ENCODE measurements around the gene TTLL11. TPM values are rescaled to one million over a fixed set of nuclear protein-coding genes. Genes with fewer than 3 reads are reported as not detected.

The TTLL11 gene
- total RNA-seq, 1 experiment from 2014 or later, result 1.5 TPM

DNA sequence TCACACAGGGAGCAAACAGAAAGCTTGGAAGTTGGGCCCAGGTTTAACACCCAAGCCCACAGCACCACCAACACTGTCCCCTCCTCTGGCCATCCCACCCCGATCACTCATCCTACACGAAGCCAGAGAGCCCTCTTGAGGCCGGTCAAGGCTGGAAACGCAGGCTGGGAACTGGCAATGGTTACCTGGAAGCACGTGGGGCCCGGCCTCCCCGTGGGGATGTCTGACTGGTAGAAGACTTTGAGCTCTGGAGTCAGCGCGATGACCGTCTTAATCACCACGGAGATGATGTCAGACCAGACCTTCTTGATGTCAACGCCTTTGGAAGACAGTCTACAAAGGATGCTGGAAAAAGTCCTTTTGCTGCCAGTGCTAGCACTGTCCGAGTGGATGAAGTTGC, 104.1 kb downstream of the TTLL11 start:
- Histone ChIP-seq H3K23me2 (ENCODE audit: insufficient read length, low read depth, low read length, poor library complexity, severe bottlenecking) (no peaks in the 10 kb centered on the region), H3K56ac (ENCODE audit: insufficient read length, low read depth, low read length) (no peak overlapping the region), H3K27ac (ENCODE audit: insufficient read length, low read depth, low read length) (no peak overlapping the region), H3K9me3 (ENCODE audit: control insufficient read depth, low read depth, low read length) (no peaks in the 10 kb centered on the region), H3K23ac (ENCODE audit: insufficient read length, low read depth, low read length) (no peak overlapping the region), H4K8ac (replicated peaks; ENCODE audit: insufficient read length, low read depth, low read length) (no peak overlapping the region), H3T11ph (ENCODE audit: low read length) (no peak overlapping the region), H2BK12ac (ENCODE audit: insufficient read length, low read depth, low read length) (no peak overlapping the region), H4K20me1 (ENCODE audit: control insufficient read depth, insufficient read depth, insufficient read length) (no peaks in the 10 kb centered on the region), H3K4me1 (ENCODE audit: insufficient read depth, low read length) (no peaks in the 10 kb centered on the region), H2BK20ac (ENCODE audit: low read depth, low read length, poor library complexity, severe bottlenecking) (no peak overlapping the region), H2BK5ac (ENCODE audit: insufficient read length, low read length) (no peak overlapping the region), H3K9ac (ENCODE audit: extremely low read depth, insufficient read length, low read length) (no peak overlapping the region), H2BK120ac (ENCODE audit: low read depth, low read length, poor library complexity, severe bottlenecking) (no peak overlapping the region), H4K91ac (ENCODE audit: insufficient read length, low read depth, low read length) (no peak overlapping the region), H2BK15ac (ENCODE audit: low read depth, low read length) (no peak overlapping the region), H3K18ac (ENCODE audit: insufficient read length, low read depth, low read length) (no peak overlapping the region), H4K5ac (ENCODE audit: insufficient read length, low read depth, low read length) (no peak overlapping the region), H3K79me1 (ENCODE audit: insufficient read depth, low read depth, low read length, poor library complexity, severe bottlenecking) (no peaks in the 10 kb centered on the region), H3K4ac (ENCODE audit: low read depth, low read length) (no peak overlapping the region), H2AFZ (ENCODE audit: low read length) (no peak overlapping the region), H3K79me2 (ENCODE audit: insufficient read depth, low read length) (no peaks in the 10 kb centered on the region), H3K4me2 (ENCODE audit: insufficient read depth, insufficient read length, low read length) (no peak overlapping the region), H3K27me3 (ENCODE audit: insufficient read depth, low read length) (no peaks in the 10 kb centered on the region), H3K14ac (ENCODE audit: insufficient read depth, low read length) (no peak overlapping the region), H2AK5ac (ENCODE audit: insufficient read length, low read length) (no peak overlapping the region)
- TF ChIP-seq, protein P1, sequence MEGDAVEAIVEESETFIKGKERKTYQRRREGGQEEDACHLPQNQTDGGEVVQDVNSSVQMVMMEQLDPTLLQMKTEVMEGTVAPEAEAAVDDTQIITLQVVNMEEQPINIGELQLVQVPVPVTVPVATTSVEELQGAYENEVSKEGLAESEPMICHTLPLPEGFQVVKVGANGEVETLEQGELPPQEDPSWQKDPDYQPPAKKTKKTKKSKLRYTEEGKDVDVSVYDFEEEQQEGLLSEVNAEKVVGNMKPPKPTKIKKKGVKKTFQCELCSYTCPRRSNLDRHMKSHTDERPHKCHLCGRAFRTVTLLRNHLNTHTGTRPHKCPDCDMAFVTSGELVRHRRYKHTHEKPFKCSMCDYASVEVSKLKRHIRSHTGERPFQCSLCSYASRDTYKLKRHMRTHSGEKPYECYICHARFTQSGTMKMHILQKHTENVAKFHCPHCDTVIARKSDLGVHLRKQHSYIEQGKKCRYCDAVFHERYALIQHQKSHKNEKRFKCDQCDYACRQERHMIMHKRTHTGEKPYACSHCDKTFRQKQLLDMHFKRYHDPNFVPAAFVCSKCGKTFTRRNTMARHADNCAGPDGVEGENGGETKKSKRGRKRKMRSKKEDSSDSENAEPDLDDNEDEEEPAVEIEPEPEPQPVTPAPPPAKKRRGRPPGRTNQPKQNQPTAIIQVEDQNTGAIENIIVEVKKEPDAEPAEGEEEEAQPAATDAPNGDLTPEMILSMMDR (conservative IDR thresholded peaks at IDR 0.05), result peak; percentile 67
- DNase-seq, result peak; percentile 80
- no peak overlapping the region for H3K27ac Mint-ChIP-seq
- H3K4me3 Mint-ChIP-seq, result no peak overlapping the region
- H3K36me3 Mint-ChIP-seq (ENCODE audit: insufficient read depth in 1 of 3, low read depth in 3 of 3), result no peaks in the 10 kb centered on the region
- H3K27me3 Mint-ChIP-seq (ENCODE audit: low read depth), result peaks cover 36% of the 10 kb centered on the region
- H3K4me1 Mint-ChIP-seq, result peaks cover 0 to 2% of the 10 kb centered on the region in 2 experiments; a peak in 1 of 4 replicates
- no CpG with 5 or more reads among the region's 13 CpGs for WGBS (ENCODE audit: extremely low coverage, insufficient read length, low lambda C conversion rate)
- H3K9me3 Mint-ChIP-seq, result no peaks in the 10 kb centered on the region

Data from H9 (cell line).